ENCODE measurements around the gene C2CD5. TPM values are rescaled to one million over a fixed set of nuclear protein-coding genes. Genes with fewer than 3 reads are reported as not detected.

C2CD5 gene
- total and polyA plus RNA-seq, 2 of the 4 experiments (the other 2 are of a cell fraction): 14.5 to 15.8 TPM

DNA sequence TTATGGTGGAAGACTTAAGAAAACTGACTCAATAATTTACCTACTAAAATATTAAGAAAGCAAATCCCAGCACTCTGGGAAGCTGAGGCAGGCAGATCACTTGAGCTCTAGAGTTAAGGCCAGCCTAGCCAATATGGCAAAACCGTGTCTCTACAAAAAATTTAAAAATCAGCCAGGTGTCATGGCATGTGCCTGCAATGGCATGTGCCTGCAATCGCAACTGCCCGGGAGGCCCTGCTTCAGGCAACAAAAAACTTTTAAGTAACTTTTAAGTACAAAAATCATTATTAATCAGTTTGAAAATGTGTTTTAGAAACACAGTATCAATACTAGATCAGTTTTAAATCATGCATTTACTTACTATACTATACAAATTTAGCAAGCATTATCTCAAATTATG lies 17.5 kb downstream of the C2CD5 start:
- H3K36me3 ChIP-seq (ENCODE audit: control insufficient read depth, insufficient read depth, low read length): peaks cover 19% of the 10 kb centered on the region
- H3K23ac ChIP-seq (ENCODE audit: low read depth, low read length): no peak overlapping the region
- no peak overlapping the region for H2BK15ac ChIP-seq (ENCODE audit: low read depth, low read length)
- H3K9me3 ChIP-seq (ENCODE audit: control insufficient read depth, insufficient read depth, low read length): no peaks in the 10 kb centered on the region
- CTCF ChIA-PET: no interaction called here
- no peak overlapping the region; the same call in 1 of the 2 replicates for H2AK5ac ChIP-seq (ENCODE audit: low read depth, low read length)
- ATAC-seq (ENCODE audit: low read depth) (no peak), DNase-seq (no peak)
- intact Hi-C loops (cut with micrococcal nuclease) (loop anchor here (1.0 to 10.0 kb wide), 2 partner anchors 46 to 872 kb away; partner anchors contain the start of gene LDHB), in situ Hi-C loops (cut with MboI; ENCODE audit: low sequenced_read_pairs) (no loop called here), dilution Hi-C loops (cut with HindIII; ENCODE audit: low sequenced_read_pairs, unreplicated experiment) (no loop called here)
- H4K5ac ChIP-seq (ENCODE audit: low read depth, low read length): 0 out of 2 replicates have a peak overlapping the region, but pooled peaks have one; percentile 63
- no peaks in the 10 kb centered on the region for H4K20me1 ChIP-seq (ENCODE audit: insufficient read depth, low read length)
- H2BK120ac ChIP-seq (ENCODE audit: low read depth, low read length): no peak overlapping the region
- no peak overlapping the region for H3K56ac ChIP-seq (ENCODE audit: extremely low read depth, insufficient read depth, low read length)
- no peak overlapping the region for H3K4ac ChIP-seq (ENCODE audit: low read depth, low read length)
- BruUV-seq (replicated peaks): no TSS peak
- 80% methylated on average over 1 of the region's 3 CpGs; no CpG with 5 or more reads in 1 of the 2 experiments for WGBS, 2 experiments (ENCODE audit: extremely low coverage in 2 of 2, insufficient read length in 1 of 2)
- H3K14ac ChIP-seq (replicated peaks; ENCODE audit: low read depth, low read length): 0 out of 2 replicates have a peak overlapping the region, but pooled peaks have one; percentile 3
- H3K27me3 ChIP-seq (ENCODE audit: control insufficient read depth, insufficient read depth, low read length): no peaks in the 10 kb centered on the region
- peak overlapping the region in 1 of 2 experiments; percentile 37; a peak in 1 of 4 replicates for H4K8ac ChIP-seq (ENCODE audit: low read depth in 2 of 2, low read length in 2 of 2)
- H3K27ac ChIP-seq (ENCODE audit: insufficient read depth, low read length): peak overlapping the region; percentile 41; the same call in 1 of the 2 replicates
- peak overlapping the region; percentile 10 for H2BK5ac ChIP-seq (ENCODE audit: low read depth, low read length, poor library complexity, severe bottlenecking)
- H3K4me2 ChIP-seq (ENCODE audit: low read depth, low read length): no peak overlapping the region
- H2BK20ac ChIP-seq (ENCODE audit: low read depth, low read length): 0 out of 2 replicates have a peak overlapping the region, but pooled peaks have one; percentile 3
- H3K18ac ChIP-seq (ENCODE audit: low read depth, low read length): peak overlapping the region; percentile 9; the same call in 1 of the 2 replicates
- POLR2A ChIA-PET (ENCODE audit: unreplicated experiment): no interaction called here
- peaks cover 3% of the 10 kb centered on the region; the same call in 1 of the 2 replicates for H3K9me1 ChIP-seq (ENCODE audit: insufficient read depth, low read length)
- peaks cover 10 to 17% of the 10 kb centered on the region in 2 experiments; a peak in 3 of 4 replicates for H3K79me1 ChIP-seq (ENCODE audit: low read depth in 1 of 2, low read length in 2 of 2)
- no peak overlapping the region for H2AK9ac ChIP-seq (replicated peaks; ENCODE audit: low read depth, low read length, poor library complexity)
- no peak overlapping the region for H3K4me3 ChIP-seq (ENCODE audit: insufficient read depth, low read depth, low read length)
- H2AFZ ChIP-seq (replicated peaks; ENCODE audit: low read length, poor library complexity): no peak overlapping the region
- H4K91ac ChIP-seq (ENCODE audit: insufficient read depth, low read depth, low read length): no peak overlapping the region
- TF ChIP-seq RAD21 (IDR thresholded peaks at IDR 0.05; ENCODE audit: low read length) (no peak), POLR2A (IDR thresholded peaks at IDR 0.05; ENCODE audit: low read depth, low read length) (no peak), BHLHE40 (IDR thresholded peaks at IDR 0.05; ENCODE audit: low read depth, low read length) (no peak), MAFK (IDR thresholded peaks at IDR 0.05; ENCODE audit: low read depth, low read length) (no peak), MAZ (IDR thresholded peaks at IDR 0.05; ENCODE audit: borderline replicate concordance, low read depth, low read length) (no peak), CHD1 (IDR thresholded peaks at IDR 0.05; ENCODE audit: low read depth, low read length) (no peak), CEBPB (IDR thresholded peaks at IDR 0.05; ENCODE audit: low read depth, low read length) (no peak), ELK1 (IDR thresholded peaks at IDR 0.05; ENCODE audit: borderline replicate concordance, low read depth, low read length) (no peak), RCOR1 (IDR thresholded peaks at IDR 0.05; ENCODE audit: insufficient replicate concordance, low read length) (no peak), MXI1 (IDR thresholded peaks at IDR 0.05; ENCODE audit: borderline replicate concordance, low read depth, low read length) (no peak), FOS (IDR thresholded peaks at IDR 0.05; ENCODE audit: low read depth, low read length) (no peak), NFE2L2 (IDR thresholded peaks at IDR 0.05; ENCODE audit: low read depth, low read length) (no peak), RFX5 (IDR thresholded peaks at IDR 0.05; ENCODE audit: low read depth, low read length) (no peak)
- TF ChIP-seq, protein P1, sequence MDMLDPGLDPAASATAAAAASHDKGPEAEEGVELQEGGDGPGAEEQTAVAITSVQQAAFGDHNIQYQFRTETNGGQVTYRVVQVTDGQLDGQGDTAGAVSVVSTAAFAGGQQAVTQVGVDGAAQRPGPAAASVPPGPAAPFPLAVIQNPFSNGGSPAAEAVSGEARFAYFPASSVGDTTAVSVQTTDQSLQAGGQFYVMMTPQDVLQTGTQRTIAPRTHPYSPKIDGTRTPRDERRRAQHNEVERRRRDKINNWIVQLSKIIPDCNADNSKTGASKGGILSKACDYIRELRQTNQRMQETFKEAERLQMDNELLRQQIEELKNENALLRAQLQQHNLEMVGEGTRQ (IDR thresholded peaks at IDR 0.05; ENCODE audit: low read depth, low read length): no peak
- TF ChIP-seq, protein P2, sequence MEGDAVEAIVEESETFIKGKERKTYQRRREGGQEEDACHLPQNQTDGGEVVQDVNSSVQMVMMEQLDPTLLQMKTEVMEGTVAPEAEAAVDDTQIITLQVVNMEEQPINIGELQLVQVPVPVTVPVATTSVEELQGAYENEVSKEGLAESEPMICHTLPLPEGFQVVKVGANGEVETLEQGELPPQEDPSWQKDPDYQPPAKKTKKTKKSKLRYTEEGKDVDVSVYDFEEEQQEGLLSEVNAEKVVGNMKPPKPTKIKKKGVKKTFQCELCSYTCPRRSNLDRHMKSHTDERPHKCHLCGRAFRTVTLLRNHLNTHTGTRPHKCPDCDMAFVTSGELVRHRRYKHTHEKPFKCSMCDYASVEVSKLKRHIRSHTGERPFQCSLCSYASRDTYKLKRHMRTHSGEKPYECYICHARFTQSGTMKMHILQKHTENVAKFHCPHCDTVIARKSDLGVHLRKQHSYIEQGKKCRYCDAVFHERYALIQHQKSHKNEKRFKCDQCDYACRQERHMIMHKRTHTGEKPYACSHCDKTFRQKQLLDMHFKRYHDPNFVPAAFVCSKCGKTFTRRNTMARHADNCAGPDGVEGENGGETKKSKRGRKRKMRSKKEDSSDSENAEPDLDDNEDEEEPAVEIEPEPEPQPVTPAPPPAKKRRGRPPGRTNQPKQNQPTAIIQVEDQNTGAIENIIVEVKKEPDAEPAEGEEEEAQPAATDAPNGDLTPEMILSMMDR (conservative IDR thresholded peaks at IDR 0.05; ENCODE audit: low read depth, low read length): no peak
- no peak overlapping the region for H3K9ac ChIP-seq (ENCODE audit: low read depth, low read length)
- H3K4me1 ChIP-seq (ENCODE audit: control insufficient read depth, insufficient read depth, low read length): peaks cover 7% of the 10 kb centered on the region

All from IMR-90 (cell line).